ENCODE results near the gene SYNGR2. TPM values are rescaled to one million over a fixed set of nuclear protein-coding genes. Genes with fewer than 3 reads are reported as not detected.

SYNGR2 gene
- total RNA-seq, 4 donors from 2014 or later = 63.1 to 164 (median 124) TPM

- TF ChIP-seq POLR2A (IDR thresholded peaks at IDR 0.05; ENCODE audit: low read depth) (no peak), EP300 (IDR thresholded peaks at IDR 0.05) (no peak), POLR2AphosphoS5 (IDR thresholded peaks at IDR 0.05) (peak; percentile 42 to 66)
- TF ChIP-seq, protein P1, sequence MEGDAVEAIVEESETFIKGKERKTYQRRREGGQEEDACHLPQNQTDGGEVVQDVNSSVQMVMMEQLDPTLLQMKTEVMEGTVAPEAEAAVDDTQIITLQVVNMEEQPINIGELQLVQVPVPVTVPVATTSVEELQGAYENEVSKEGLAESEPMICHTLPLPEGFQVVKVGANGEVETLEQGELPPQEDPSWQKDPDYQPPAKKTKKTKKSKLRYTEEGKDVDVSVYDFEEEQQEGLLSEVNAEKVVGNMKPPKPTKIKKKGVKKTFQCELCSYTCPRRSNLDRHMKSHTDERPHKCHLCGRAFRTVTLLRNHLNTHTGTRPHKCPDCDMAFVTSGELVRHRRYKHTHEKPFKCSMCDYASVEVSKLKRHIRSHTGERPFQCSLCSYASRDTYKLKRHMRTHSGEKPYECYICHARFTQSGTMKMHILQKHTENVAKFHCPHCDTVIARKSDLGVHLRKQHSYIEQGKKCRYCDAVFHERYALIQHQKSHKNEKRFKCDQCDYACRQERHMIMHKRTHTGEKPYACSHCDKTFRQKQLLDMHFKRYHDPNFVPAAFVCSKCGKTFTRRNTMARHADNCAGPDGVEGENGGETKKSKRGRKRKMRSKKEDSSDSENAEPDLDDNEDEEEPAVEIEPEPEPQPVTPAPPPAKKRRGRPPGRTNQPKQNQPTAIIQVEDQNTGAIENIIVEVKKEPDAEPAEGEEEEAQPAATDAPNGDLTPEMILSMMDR (IDR thresholded peaks at IDR 0.05) = peak in 1 of 3 experiments; percentile 17
- WGBS = 47% methylated on average over 10 of the region's 11 CpGs
- Histone ChIP-seq H3K4me3 (peak overlapping the region in 1 of 4 donors; percentile 2), H3K27me3 (no peaks in the 10 kb centered on the region), H3K4me1 (peaks cover 34 to 61% (median 53%) of the 10 kb centered on the region in 4 donors), H3K36me3 (no peaks in the 10 kb centered on the region), H3K27ac (replicated peaks in 1 of 4) (peak overlapping the region; percentile 42 to 70 (median 57)), H3K9me3 (no peaks in the 10 kb centered on the region)
- intact Hi-C loops (cut with DNase I) = no loop called here
- DNase-seq (ENCODE audit: extremely low spot score) = no peak
These were observed 24.1 kb upstream of the SYNGR2 start for GRCh38 chr17:78144147-78144719.

GRCh38 chr17:78144736-78145641 is 23.4 kb upstream of the SYNGR2 start:
- WGBS = 62% methylated on average over 11 of the region's 18 CpGs
- Histone ChIP-seq H3K4me3 (peak overlapping the region in 1 of 4 donors; percentile 2), H3K27me3 (no peaks in the 10 kb centered on the region), H3K27ac (replicated peaks in 1 of 4) (peak overlapping the region; percentile 42 to 70 (median 57)), H3K4me1 (peaks cover 34 to 61% (median 52%) of the 10 kb centered on the region in 4 donors), H3K9me3 (no peaks in the 10 kb centered on the region), H3K36me3 (no peaks in the 10 kb centered on the region)
- intact Hi-C loops (cut with DNase I) = no loop called here
- DNase-seq (ENCODE audit: extremely low spot score) = no peak
- TF ChIP-seq EP300 (IDR thresholded peaks at IDR 0.05) = no peak
- TF ChIP-seq POLR2AphosphoS5 (IDR thresholded peaks at IDR 0.05) = no peak
- no peak for TF ChIP-seq POLR2A (IDR thresholded peaks at IDR 0.05; ENCODE audit: low read depth)
- TF ChIP-seq, protein P1 (IDR thresholded peaks at IDR 0.05) = no peak

GRCh38 chr17:78146471-78146869 is 21.9 kb upstream of the SYNGR2 start:
- peaks cover 27 to 50% (median 40%) of the 10 kb centered on the region in 4 donors for H3K4me1 ChIP-seq
- DNase-seq (ENCODE audit: extremely low spot score) = no peak

GRCh38 chr17:78146881-78147280 is 21.5 kb upstream of the SYNGR2 start:
- Histone ChIP-seq H3K9me3 (no peaks in the 10 kb centered on the region), H3K27ac (replicated peaks in 1 of 4) (no peak overlapping the region), H3K4me3 (no peak overlapping the region), H3K36me3 (no peaks in the 10 kb centered on the region), H3K27me3 (no peaks in the 10 kb centered on the region), H3K4me1 (peaks cover 29 to 48% (median 36%) of the 10 kb centered on the region in 4 donors)
- no peak for DNase-seq (ENCODE audit: extremely low spot score)
- 91% methylated on average over 5 of the region's 6 CpGs for WGBS
- intact Hi-C loops (cut with DNase I) = no loop called here
- TF ChIP-seq POLR2AphosphoS5 (IDR thresholded peaks at IDR 0.05) (no peak), POLR2A (IDR thresholded peaks at IDR 0.05; ENCODE audit: low read depth) (no peak), EP300 (IDR thresholded peaks at IDR 0.05) (no peak)
- TF ChIP-seq, protein P1 (IDR thresholded peaks at IDR 0.05) = no peak

More at GRCh38 chr17:78146471-78146869, 21.9 kb upstream of the SYNGR2 start:
- WGBS = 94% methylated on average over 7 of the region's 7 CpGs
- no peaks in the 10 kb centered on the region for H3K36me3 ChIP-seq
- intact Hi-C loops (cut with DNase I) = no loop called here
- no peak overlapping the region for H3K27ac ChIP-seq (replicated peaks in 1 of 4)
- no peaks in the 10 kb centered on the region for H3K9me3 ChIP-seq
- H3K4me3 ChIP-seq = no peak overlapping the region
- H3K27me3 ChIP-seq = no peaks in the 10 kb centered on the region
- no peak for TF ChIP-seq POLR2A (IDR thresholded peaks at IDR 0.05; ENCODE audit: low read depth)

GRCh38 chr17:78147315-78147998 is 20.9 kb upstream of the SYNGR2 start:
- WGBS = 67% methylated on average over 8 of the region's 8 CpGs
- Histone ChIP-seq H3K4me3 (no peak overlapping the region), H3K27me3 (no peaks in the 10 kb centered on the region), H3K9me3 (no peaks in the 10 kb centered on the region), H3K4me1 (peaks cover 29 to 43% (median 34%) of the 10 kb centered on the region in 4 donors), H3K27ac (replicated peaks in 1 of 4) (no peak overlapping the region), H3K36me3 (no peaks in the 10 kb centered on the region)
- no peak for DNase-seq (ENCODE audit: extremely low spot score)
- TF ChIP-seq POLR2A (IDR thresholded peaks at IDR 0.05; ENCODE audit: low read depth) = no peak
- TF ChIP-seq EP300 (IDR thresholded peaks at IDR 0.05) = no peak
- TF ChIP-seq POLR2AphosphoS5 (IDR thresholded peaks at IDR 0.05) = no peak
- TF ChIP-seq, protein P1 (IDR thresholded peaks at IDR 0.05) = no peak
- intact Hi-C loops (cut with DNase I) = no loop called here
